ENCODE data around the gene SYCP2L.
"Not testable (repeated sequence)": the region's sequence is repeated elsewhere in the genome, so short reads cannot be mapped to it uniquely, and the experiment has no call there.

DNA sequence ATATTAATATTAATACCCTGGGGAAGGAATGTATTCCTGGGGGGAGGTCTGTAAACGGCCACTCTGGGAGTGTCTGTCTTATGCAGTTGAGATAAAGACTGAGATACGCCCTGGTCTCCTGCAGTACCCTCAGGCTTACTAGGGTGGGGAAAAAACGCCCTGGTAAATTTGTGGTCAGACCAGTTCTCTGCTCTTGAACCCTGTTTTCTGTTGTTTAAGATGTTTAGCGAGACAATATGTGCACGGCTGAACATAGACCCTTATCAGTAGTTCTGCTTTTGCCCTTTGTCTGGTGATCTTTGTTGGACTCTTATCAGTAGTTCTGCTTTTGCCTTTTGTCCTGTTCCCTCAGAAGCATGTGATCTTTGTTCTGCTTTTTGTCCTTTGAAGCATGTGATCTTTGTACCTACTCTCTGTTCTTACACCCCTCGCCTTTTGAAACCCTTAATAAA lies 33.0 kb upstream of the SYCP2L start:
- TF ChIP-seq, protein P1, sequence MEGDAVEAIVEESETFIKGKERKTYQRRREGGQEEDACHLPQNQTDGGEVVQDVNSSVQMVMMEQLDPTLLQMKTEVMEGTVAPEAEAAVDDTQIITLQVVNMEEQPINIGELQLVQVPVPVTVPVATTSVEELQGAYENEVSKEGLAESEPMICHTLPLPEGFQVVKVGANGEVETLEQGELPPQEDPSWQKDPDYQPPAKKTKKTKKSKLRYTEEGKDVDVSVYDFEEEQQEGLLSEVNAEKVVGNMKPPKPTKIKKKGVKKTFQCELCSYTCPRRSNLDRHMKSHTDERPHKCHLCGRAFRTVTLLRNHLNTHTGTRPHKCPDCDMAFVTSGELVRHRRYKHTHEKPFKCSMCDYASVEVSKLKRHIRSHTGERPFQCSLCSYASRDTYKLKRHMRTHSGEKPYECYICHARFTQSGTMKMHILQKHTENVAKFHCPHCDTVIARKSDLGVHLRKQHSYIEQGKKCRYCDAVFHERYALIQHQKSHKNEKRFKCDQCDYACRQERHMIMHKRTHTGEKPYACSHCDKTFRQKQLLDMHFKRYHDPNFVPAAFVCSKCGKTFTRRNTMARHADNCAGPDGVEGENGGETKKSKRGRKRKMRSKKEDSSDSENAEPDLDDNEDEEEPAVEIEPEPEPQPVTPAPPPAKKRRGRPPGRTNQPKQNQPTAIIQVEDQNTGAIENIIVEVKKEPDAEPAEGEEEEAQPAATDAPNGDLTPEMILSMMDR (IDR thresholded peaks at IDR 0.05), result not testable (repeated sequence)
- not testable (repeated sequence) for TF ChIP-seq POLR2A (IDR thresholded peaks at IDR 0.05)

Measured in esophagus squamous epithelium (tissue), 4 donors.